Panc1 (cell line): ENCODE data around the gene DLG3. TPM values are rescaled to one million over a fixed set of nuclear protein-coding genes. Genes with fewer than 3 reads are reported as not detected.

Experiments
- total RNA-seq: library from RNA; stranded (reverse); gene quantifications from one replicate; pipeline ENCODE4 v1.2.1, GENCODE V29; 2021; ENCODE audit not compliant: unreplicated experiment

The DLG3 gene
- total RNA-seq, 1 experiment from 2014 or later = 3.0 TPM

Other genes starting within 250 kb of the DLG3 start
- not detected for gene AWAT1, start 210.2 kb upstream of the DLG3 start, total RNA-seq
- not detected for gene P2RY4, start 184.6 kb upstream of the DLG3 start, total RNA-seq
- gene ARR3, start 176.5 kb upstream of the DLG3 start, total RNA-seq = not detected
- gene RAB41, start 162.7 kb upstream of the DLG3 start, total RNA-seq = not detected
- 102 TPM for gene PDZD11, start 154.9 kb upstream of the DLG3 start, total RNA-seq
- gene KIF4A, start 154.7 kb upstream of the DLG3 start, total RNA-seq = 62.6 TPM
- gene GDPD2, start 21.5 kb upstream of the DLG3 start, total RNA-seq = 0.33 TPM